Measurements from ENCODE around the gene TNFAIP8.

- TF ChIP-seq CTCF (IDR thresholded peaks at IDR 0.05), result no peak
- TF ChIP-seq EZH2 (IDR thresholded peaks at IDR 0.05), result no peak
These were observed 2.7 kb downstream of the TNFAIP8 start for GRCh38 chr5:119358530-119358900.

Data from neural progenitor cell (in vitro differentiated cells).